ENCODE measurements around the gene ACVRL1.
A peak's percentile ranks its signal among the peaks of the same experiment; 100 is the strongest.

Gene ACVRL1

GRCh38 chr12:51917746-51918453, 10.6 kb downstream of the ACVRL1 start:
- DNase-seq, result no peak

GRCh38 chr12:51920046-51920445, 12.7 kb downstream of the ACVRL1 start:
- DNase-seq, result no peak

GRCh38 chr12:51921017-51921725, 13.9 kb downstream of the ACVRL1 start:
- no peak for DNase-seq

DNA sequence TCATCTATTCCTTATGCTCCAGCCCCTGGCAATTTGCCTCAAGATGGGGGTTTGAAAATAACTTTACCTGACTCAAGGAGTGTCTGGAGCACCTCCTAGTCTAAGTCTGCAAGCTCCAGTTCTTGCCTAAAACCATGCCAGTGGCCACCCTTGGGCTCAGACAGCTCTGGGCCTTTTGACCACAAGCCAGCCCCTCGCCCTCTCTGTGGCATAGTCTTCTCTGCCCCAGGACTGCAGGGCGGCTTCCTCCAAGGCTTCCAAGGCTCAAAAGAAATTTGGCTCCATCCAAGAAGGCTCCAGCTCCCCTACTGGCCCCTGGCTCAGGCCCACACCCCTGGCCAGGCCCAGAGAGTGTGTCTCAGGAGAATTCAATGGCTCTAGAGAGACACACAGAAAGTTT, 14.8 kb downstream of the ACVRL1 start:
- DNase-seq, result no peak

DNA sequence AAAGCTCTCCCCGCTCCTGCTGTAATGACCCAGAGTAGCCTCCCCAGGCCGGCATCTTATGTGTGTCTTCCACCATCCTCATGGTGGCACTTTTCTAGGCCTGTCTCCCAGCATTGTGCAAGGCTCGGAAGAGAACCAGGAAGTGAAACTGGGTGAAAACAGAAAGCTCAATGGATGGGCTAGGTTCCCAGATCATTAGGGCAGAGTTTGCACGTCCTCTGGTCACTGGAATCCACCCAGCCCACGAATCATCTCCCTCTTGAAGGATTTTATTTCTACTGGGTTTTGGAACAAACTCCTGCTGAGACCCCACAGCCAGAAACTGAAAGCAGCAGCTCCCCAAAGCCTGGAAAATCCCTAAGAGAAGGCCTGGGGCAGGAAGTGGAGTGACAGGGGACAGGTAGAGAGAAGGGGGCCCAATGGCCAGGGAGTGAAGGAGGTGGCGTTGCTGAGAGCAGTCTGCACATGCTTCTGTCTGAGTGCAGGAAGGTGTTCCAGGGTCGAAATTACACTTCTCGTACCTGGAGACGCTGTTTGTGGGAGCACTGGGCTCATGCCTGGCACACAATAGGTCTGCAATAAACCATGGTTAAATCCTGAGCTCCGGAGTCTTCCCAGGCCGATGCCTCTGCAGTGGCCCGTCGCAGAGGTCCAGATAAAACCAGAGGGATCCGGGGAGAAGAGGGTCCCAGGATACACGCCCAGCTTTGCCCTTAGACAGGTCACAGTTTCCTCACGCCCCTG, 15.6 kb downstream of the ACVRL1 start:
- peak in 5 of 14 donors; percentile 12 to 40 (median 26) for DNase-seq

- DNase-seq, result peak in 3 of 14 donors; percentile 15 to 21 (median 15)
Observed at GRCh38 chr12:51923506-51924365, 16.4 kb downstream of the ACVRL1 start.

GRCh38 chr12:51924551-51925319, 17.4 kb downstream of the ACVRL1 start:
- no peak for DNase-seq

- no peak for DNase-seq
Observed at GRCh38 chr12:51925346-51926063, 18.2 kb downstream of the ACVRL1 start.

DNA sequence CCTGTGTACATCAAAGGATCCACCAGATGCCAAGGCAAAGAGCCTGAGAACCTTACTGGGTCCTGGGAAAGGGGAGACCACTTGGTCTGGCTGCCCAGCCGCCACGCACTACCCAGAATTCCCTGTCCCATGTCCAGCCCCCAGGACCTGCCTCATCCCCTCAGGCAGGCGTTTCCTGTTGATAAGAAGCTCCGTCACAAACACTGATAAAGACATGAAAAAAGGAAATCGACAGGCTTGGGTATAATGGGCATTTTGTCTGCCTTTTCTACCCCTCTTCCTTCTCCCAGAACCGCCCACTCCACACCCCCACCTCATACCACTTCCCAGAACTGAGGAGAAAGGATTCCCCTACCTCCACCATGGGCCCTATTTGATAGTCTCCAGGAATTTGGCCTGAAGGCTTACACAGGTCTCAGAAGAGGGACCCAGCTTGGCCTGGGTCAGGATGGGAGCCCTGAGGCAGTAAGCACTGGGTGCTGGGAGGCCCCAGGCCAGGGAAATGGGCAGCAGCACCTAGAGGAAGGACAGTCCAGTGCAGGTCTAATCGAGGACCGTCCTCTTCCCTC, 18.8 kb downstream of the ACVRL1 start:
- no peak for DNase-seq

- DNase-seq, result no peak
Observed at GRCh38 chr12:51926718-51927117, 19.4 kb downstream of the ACVRL1 start.

GRCh38 chr12:51932218-51933076, 25.1 kb downstream of the ACVRL1 start:
- DNase-seq, result no peak

DNA sequence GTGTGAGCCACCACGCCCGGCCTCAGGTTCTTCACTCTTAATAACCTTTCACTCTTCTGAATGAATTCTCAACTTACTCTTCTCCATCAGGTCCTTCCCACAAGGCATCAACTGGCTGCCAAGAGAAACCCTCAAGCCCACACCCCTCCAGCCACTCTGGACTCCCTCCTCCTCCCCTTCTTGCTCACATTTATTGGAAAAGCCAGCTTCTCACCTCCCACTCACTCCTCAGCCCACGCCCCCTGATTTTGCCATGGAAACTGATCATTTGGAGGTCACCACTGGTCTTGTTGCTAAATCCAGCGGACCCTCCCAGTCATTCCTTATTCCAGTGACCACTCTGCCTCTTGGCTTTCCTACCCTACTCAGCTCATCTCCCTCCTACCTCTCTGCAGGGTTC, 26.8 kb downstream of the ACVRL1 start:
- DNase-seq, result no peak

DNA sequence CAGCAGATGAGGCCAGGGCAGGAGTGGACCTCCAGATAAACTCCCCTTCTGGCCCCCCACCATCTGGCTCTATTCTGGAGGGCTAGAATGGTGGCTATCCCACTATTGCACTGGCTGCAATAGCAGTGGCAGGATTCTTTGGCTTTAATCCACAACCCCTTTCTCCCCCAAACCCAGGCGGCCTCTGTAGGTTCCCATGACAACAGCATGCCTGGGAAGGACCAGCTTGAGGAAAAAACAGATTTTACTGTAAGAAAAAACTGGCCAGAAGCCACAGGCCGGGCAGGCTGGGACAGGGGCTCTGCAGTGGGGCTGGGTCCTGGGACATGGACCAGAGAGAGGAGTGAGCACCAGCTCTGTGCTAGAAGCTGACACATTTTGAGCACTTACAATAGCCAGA, 30.6 kb downstream of the ACVRL1 start:
- no peak for DNase-seq

DNA sequence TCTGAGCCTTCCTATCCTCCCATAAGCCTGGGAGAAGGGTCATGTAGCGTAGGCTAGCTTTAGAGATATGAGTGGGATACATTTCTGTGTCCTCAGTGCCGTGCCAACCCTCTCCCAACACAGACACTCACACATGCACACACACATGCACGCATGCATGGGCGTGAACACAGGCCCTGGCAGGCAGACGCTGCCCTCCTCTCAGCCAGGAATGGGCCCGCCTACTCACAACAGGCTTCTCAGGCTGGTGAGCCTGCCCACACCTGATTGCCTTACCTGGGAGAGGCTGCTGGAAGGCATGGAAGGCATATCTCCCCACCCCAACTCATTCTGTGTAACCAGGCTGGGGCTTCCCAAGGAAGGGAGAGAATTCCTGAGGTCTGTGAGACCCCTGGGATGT, 31.4 kb downstream of the ACVRL1 start:
- no peak for DNase-seq

- no peak for DNase-seq
Observed at GRCh38 chr12:51941011-51941581, 33.8 kb downstream of the ACVRL1 start.

- DNase-seq, result no peak
Observed at GRCh38 chr12:51941604-51942003, 34.3 kb downstream of the ACVRL1 start.

DNA sequence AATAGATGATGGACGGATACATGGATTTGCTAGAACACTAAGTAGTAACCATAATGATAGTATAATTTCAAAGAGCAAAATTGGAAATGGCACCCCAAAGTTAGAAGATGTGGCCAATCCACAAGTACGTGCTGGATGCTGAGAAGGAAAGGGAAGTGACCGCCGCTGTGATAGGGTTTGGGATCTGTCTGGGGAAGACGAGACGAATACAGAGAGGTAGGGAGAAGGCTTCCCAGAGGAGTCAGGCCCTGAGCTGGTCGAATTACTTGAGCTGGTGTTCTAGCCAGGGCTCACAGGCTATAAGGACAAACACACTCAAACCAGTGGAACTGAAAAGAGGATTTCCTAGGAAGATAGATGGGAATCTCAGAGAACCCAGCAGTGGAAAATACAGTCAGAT, 34.8 kb downstream of the ACVRL1 start:
- DNase-seq, result no peak

DNA sequence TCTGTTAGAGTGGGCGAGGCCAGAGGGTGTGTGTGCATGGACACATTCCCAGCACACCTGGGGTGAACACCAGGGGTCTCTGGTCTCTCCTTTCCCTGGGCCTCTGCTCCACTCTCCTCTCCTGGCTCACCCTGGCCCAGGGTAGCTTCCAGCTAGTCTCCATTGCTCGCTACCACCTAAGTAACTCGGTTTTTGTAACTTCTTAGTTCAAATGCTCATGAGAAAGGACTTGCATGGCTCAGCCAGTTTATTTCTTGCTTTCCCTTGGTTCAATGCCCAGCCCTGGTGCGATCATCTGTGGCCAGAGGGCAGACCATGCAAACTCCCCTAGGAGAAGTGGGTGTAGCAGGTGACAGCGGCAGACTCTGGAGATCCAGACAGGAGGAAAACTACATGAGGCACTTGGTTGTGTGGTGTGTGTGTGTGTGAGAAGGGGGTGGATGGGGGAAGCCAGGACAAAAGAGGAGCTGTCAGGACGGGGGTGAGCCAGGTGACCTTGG, 35.2 kb downstream of the ACVRL1 start:
- no peak for DNase-seq

- no peak for DNase-seq
Observed at GRCh38 chr12:51943346-51943745, 36.0 kb downstream of the ACVRL1 start.

All from C1 segment of cervical spinal cord (tissue), 14 donors.